Esophagus muscularis mucosa (tissue), 4 donors: ENCODE measurements around the gene NRF1. TPM values are rescaled to one million over a fixed set of nuclear protein-coding genes. Genes with fewer than 3 reads are reported as not detected.

ENCODE experiments used
- DNase-seq: peaks from one replicate; pipeline ENCODE4 v3.0.0-alpha.2; 2017; ENCODE audit errors: extremely low spot score
- H3K27ac ChIP-seq, 4 donors: fragments of 200-600 bp; sonication (generic); replicated peaks in 1 of 4; 1 replicate in 3 of 4; 2 replicates in 1 of 4; pipeline ENCODE4 v1.5.1; 2016 to 2019; ENCODE audit warnings: mild to moderate bottlenecking in 1 of 4
- H3K27me3 ChIP-seq, 4 donors: fragments of 200-600 bp; sonication (generic); one replicate each; pipeline versions ENCODE4 v1.5.1 to v1.6.0; 2016 to 2019
- H3K36me3 ChIP-seq, 4 donors: fragments of 200-600 bp; sonication (generic); one replicate each; pipeline ENCODE4 v1.5.1; 2016 to 2019
- H3K4me1 ChIP-seq, 4 donors: fragments of 200-600 bp; sonication (generic); one replicate each; pipeline ENCODE4 v1.5.1; 2016 to 2019
- H3K4me3 ChIP-seq, 4 donors: fragments of 200-600 bp; sonication (generic); 1 replicate in 2 of 4; 2 replicates in 2 of 4; pipeline ENCODE4 v1.5.1; 2016 to 2019; ENCODE audit warnings: mild to moderate bottlenecking in 4 of 4, moderate library complexity in 1 of 4
- H3K9me3 ChIP-seq, 4 donors: fragments of 200-600 bp; sonication (generic); 1 replicate in 3 of 4; 2 replicates in 1 of 4; pipeline ENCODE4 v1.5.1; 2016 to 2019
- EP300 ChIP-seq: sonication (generic); formaldehyde crosslinking; IDR thresholded peaks from one replicate; pipeline ENCODE4 v1.6.1; 2017; ENCODE audit warnings: antibody characterized with exemption
- POLR2A ChIP-seq: fragments of 450-650 bp; IDR thresholded peaks from one replicate; pipeline ENCODE4 v1.6.1; 2017; ENCODE audit warnings: antibody characterized with exemption, moderate library complexity, mild to moderate bottlenecking, low read depth
- POLR2AphosphoS5 ChIP-seq, 2 donors: sonication (generic); formaldehyde crosslinking; IDR thresholded peaks; one replicate each; pipeline ENCODE4 v1.6.1; 2017; ENCODE audit warnings: antibody characterized with exemption in 2 of 2
- WGBS: methylation state at CpG from one replicate; pipeline ENCODE4 v1.1.5; 2018; 5-methylcytosine and 5-hydroxymethylcytosine counted together
- intact Hi-C: fragments of 100-400 bp; cut with DNase I; formaldehyde crosslinking; loops from one replicate; pipeline ENCODE4 v1.15.1; 2023
- total RNA-seq, 4 donors: library from RNA; depleted of rRNA; stranded (reverse); fragments of >200 nt; gene quantifications; one replicate each; pipeline versions ENCODE4 v1.1.0 to v1.2.1, GENCODE V29; 2016
- TF ChIP-seq, protein P1 (sequence below), 3 experiments: fragments of 200-600 bp in 2 of 3; fragments of 450-650 bp in 1 of 3; sonication (generic) in 2 of 3; IDR thresholded peaks; one replicate each; pipeline ENCODE4 v1.5.1; 2017 to 2019; ENCODE audit warnings: antibody characterized with exemption in 3 of 3, mild to moderate bottlenecking in 2 of 3, moderate library complexity in 1 of 3

Gene NRF1
- total RNA-seq, 4 donors from 2014 or later, result 8.7 to 19.1 (median 15.9) TPM

- TF ChIP-seq, protein P1, sequence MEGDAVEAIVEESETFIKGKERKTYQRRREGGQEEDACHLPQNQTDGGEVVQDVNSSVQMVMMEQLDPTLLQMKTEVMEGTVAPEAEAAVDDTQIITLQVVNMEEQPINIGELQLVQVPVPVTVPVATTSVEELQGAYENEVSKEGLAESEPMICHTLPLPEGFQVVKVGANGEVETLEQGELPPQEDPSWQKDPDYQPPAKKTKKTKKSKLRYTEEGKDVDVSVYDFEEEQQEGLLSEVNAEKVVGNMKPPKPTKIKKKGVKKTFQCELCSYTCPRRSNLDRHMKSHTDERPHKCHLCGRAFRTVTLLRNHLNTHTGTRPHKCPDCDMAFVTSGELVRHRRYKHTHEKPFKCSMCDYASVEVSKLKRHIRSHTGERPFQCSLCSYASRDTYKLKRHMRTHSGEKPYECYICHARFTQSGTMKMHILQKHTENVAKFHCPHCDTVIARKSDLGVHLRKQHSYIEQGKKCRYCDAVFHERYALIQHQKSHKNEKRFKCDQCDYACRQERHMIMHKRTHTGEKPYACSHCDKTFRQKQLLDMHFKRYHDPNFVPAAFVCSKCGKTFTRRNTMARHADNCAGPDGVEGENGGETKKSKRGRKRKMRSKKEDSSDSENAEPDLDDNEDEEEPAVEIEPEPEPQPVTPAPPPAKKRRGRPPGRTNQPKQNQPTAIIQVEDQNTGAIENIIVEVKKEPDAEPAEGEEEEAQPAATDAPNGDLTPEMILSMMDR (IDR thresholded peaks at IDR 0.05), result no peak
- TF ChIP-seq EP300, result no peak
- no peak for TF ChIP-seq POLR2A
- no peak for TF ChIP-seq POLR2AphosphoS5 (IDR thresholded peaks at IDR 0.05)
- Histone ChIP-seq H3K27ac (no peak overlapping the region), H3K36me3 (peaks cover 21 to 81% (median 49%) of the 10 kb centered on the region in 4 donors), H3K9me3 (no peaks in the 10 kb centered on the region), H3K4me3 (no peak overlapping the region), H3K4me1 (peaks cover 6 to 18% (median 17%) of the 10 kb centered on the region in 4 donors), H3K27me3 (no peaks in the 10 kb centered on the region)
- intact Hi-C loops, result loop anchor here (10.0 kb wide), 1 partner anchor 280 kb away; no protein-coding TSS in a partner anchor
- 94% methylated on average over 5 of the region's 5 CpGs for WGBS
- DNase-seq, result no peak
Observed at GRCh38 chr7:129734400-129734799, 122.9 kb downstream of the NRF1 start.

DNA sequence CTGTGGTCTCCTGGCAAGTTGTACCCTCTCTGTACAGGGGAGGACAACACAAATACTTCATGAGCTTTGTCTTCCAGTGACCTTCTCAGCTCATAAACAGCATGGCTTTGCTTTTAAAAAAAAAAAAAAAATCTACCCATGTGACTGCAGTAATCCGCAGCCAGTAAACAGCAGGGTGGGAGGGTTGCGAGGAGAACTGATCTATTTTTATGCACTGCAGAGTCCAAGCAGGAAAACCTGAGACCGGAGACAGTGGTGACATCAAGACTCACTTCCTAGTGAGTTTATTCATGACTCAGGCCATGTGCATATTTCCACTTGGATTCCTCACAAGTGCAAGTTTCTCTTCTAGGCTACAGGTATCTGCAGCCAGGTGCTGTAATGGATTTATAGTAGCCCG, 127.9 kb downstream of the NRF1 start:
- Histone ChIP-seq H3K9me3 (no peaks in the 10 kb centered on the region), H3K27me3 (no peaks in the 10 kb centered on the region), H3K27ac (no peak overlapping the region), H3K4me1 (peaks cover 31 to 38% (median 34%) of the 10 kb centered on the region in 4 donors), H3K36me3 (peaks cover 6 to 52% (median 31%) of the 10 kb centered on the region in 4 donors), H3K4me3 (no peak overlapping the region)
- 46% methylated on average over 4 of the region's 4 CpGs for WGBS
- intact Hi-C loops, result loop anchor here (10.0 kb wide), 1 partner anchor 275 kb away; no protein-coding TSS in a partner anchor
- TF ChIP-seq, protein P1 (IDR thresholded peaks at IDR 0.05), result no peak
- no peak for TF ChIP-seq EP300
- TF ChIP-seq POLR2A, result no peak
- no peak for TF ChIP-seq POLR2AphosphoS5 (IDR thresholded peaks at IDR 0.05)
- no peak for DNase-seq

DNA sequence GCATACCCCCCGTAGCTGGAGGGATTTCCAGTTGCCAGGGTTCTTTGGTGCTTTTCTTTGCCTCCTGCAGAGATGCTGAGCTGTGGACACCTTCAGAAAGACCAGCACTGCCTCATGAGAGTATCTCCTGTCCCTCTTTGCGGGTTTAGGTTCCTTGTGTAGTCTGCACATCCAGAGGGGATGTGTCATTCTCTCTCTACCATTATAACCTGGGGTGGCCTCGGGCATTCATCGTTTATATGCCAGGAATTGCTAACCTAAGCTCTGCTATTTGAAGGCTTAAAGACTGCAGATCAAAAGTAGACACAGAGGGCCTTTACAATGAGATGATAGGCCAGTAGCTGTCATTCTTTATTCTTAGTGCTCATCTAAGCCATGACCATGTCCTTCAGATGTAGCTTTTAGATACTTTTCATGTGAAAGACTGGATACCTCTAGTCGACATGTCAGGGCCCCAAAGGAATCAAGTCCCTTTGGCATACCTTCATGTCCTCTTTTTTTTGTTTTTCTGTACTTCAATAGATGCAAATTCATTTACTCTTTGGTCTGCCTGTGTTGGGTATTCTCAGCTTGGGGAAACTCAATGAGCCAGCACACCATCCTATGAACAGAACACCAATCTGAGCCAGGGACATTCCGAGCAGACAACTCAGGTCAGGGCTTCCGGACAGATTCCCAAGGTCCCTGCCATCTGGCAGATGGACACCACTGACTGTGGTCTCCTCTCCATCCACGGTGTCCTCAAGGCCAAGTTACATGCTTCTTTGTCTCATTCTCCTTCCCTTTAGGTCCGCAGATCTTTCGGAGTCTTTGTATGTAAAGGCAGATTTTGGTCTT, 129.3 kb downstream of the NRF1 start:
- Histone ChIP-seq H3K36me3 (peaks cover 5 to 51% (median 25%) of the 10 kb centered on the region in 4 donors), H3K9me3 (no peaks in the 10 kb centered on the region), H3K4me1 (peaks cover 31 to 38% (median 34%) of the 10 kb centered on the region in 4 donors), H3K27ac (no peak overlapping the region), H3K4me3 (no peak overlapping the region), H3K27me3 (no peaks in the 10 kb centered on the region)
- WGBS, result 91% methylated on average over 10 of the region's 10 CpGs
- intact Hi-C loops, result no loop called here
- no peak for DNase-seq
- TF ChIP-seq EP300 (no peak), POLR2AphosphoS5 (IDR thresholded peaks at IDR 0.05) (no peak), POLR2A (no peak)
- TF ChIP-seq, protein P1 (IDR thresholded peaks at IDR 0.05), result no peak

DNA sequence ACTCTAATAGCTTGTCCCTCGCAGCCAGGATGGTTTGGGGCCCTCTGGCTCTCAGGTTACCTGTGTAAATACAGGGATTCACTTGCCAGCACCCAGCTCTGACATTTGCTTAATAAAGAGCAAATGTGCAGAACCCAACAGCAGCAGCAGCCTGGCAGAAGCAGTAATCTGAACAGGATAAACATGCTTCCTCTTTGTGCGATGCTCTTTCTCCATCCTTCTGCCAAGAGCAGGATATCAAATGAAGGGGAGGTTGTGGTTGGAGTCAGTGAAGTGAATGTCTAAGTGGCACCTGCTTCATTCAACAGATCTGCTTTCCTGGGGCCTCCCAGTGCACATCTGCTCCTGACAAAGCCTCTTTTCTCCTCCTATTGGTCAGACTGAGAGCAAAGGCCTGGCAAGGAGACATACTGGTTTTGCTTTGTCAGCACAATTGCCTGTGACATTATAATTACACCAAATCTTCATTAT, 130.3 kb downstream of the NRF1 start:
- intact Hi-C loops, result no loop called here
- H3K36me3 ChIP-seq, result peaks cover 3 to 52% (median 31%) of the 10 kb centered on the region in 4 donors

DNA sequence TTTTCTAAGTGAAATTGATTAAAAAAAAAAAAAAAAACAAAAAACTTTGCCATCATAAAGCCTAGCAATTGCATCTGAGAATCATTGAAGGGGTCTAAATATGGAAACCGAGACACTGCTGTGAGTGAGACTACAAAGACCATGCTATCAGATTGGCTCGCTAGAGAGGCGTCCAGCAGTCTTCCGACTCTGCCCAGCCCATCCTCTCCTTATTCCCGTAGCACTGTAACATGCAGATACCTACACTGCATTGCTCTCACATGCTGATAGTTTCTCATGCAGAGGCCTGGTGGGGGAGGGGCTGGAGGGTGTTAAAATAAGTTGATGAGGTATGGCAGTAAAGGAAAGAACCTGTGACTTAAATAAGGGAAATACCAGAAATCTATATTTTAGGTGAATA, 130.7 kb downstream of the NRF1 start:
- peaks cover 0 to 47% (median 35%) of the 10 kb centered on the region in 4 donors for H3K36me3 ChIP-seq
- TF ChIP-seq EP300 (no peak), POLR2A (no peak)
- H3K4me3 ChIP-seq, result no peak overlapping the region
- H3K4me1 ChIP-seq, result peaks cover 31 to 38% (median 34%) of the 10 kb centered on the region in 4 donors
- WGBS, result 92% methylated on average over 5 of the region's 5 CpGs
- no peaks in the 10 kb centered on the region for H3K27me3 ChIP-seq
- no peaks in the 10 kb centered on the region for H3K9me3 ChIP-seq
- intact Hi-C loops, result no loop called here
- DNase-seq, result no peak
- H3K27ac ChIP-seq, result no peak overlapping the region

More for the DNA sequence above, 130.3 kb downstream of the NRF1 start:
- peaks cover 31 to 38% (median 34%) of the 10 kb centered on the region in 4 donors for H3K4me1 ChIP-seq
- no peaks in the 10 kb centered on the region for H3K27me3 ChIP-seq
- no peak overlapping the region for H3K27ac ChIP-seq
- no peak for TF ChIP-seq EP300
- no peaks in the 10 kb centered on the region for H3K9me3 ChIP-seq
- WGBS, result 46% methylated on average over 2 of the region's 2 CpGs
- H3K4me3 ChIP-seq, result no peak overlapping the region
- DNase-seq, result no peak
